Measurements from ENCODE around the gene F10.

GRCh38 chr13:113135281-113135760 lies 12.7 kb downstream of the F10 start:
- TF ChIP-seq POLR2A (IDR thresholded peaks at IDR 0.05; ENCODE audit: low read depth, low read length) (no peak), POLR2AphosphoS5 (IDR thresholded peaks at IDR 0.05; ENCODE audit: insufficient read depth, low read depth, low read length) (no peak), EZH2 (IDR thresholded peaks at IDR 0.05; ENCODE audit: borderline replicate concordance, low read depth, low read length, severe bottlenecking) (no peak), MYC (IDR thresholded peaks at IDR 0.05; ENCODE audit: low read depth, low read length) (no peak), JUN (IDR thresholded peaks at IDR 0.05; ENCODE audit: borderline replicate concordance, insufficient read depth, insufficient read length, low read depth) (no peak), GATA2 (IDR thresholded peaks at IDR 0.05; ENCODE audit: insufficient read depth, insufficient read length, low read depth, low read length) (no peak), MAX (IDR thresholded peaks at IDR 0.05; ENCODE audit: insufficient read depth, insufficient read length) (no peak), FOS (IDR thresholded peaks at IDR 0.05; ENCODE audit: borderline replicate concordance, insufficient read depth, low read length) (no peak)
- TF ChIP-seq, protein P1, sequence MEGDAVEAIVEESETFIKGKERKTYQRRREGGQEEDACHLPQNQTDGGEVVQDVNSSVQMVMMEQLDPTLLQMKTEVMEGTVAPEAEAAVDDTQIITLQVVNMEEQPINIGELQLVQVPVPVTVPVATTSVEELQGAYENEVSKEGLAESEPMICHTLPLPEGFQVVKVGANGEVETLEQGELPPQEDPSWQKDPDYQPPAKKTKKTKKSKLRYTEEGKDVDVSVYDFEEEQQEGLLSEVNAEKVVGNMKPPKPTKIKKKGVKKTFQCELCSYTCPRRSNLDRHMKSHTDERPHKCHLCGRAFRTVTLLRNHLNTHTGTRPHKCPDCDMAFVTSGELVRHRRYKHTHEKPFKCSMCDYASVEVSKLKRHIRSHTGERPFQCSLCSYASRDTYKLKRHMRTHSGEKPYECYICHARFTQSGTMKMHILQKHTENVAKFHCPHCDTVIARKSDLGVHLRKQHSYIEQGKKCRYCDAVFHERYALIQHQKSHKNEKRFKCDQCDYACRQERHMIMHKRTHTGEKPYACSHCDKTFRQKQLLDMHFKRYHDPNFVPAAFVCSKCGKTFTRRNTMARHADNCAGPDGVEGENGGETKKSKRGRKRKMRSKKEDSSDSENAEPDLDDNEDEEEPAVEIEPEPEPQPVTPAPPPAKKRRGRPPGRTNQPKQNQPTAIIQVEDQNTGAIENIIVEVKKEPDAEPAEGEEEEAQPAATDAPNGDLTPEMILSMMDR (IDR thresholded peaks at IDR 0.05; ENCODE audit: extremely low read depth in 1 of 2, insufficient read depth in 1 of 2, low read depth in 1 of 2, low read length in 2 of 2), result no peak

Measured in endothelial cell of umbilical vein (primary cell).